Panc1 (cell line): ENCODE data around the gene CHST10. TPM values are rescaled to one million over a fixed set of nuclear protein-coding genes. Genes with fewer than 3 reads are reported as not detected.
A peak's percentile ranks its signal among the peaks of the same experiment; 100 is the strongest.
"Not testable (repeated sequence)": the region's sequence is repeated elsewhere in the genome, so short reads cannot be mapped to it uniquely, and the experiment has no call there.

ENCODE experiments used
- ATAC-seq: fragments of 200-7000 bp; cut with Tn5 transposase; 2 replicates; pipeline ENCODE4 v1.9.1; 2020; ENCODE audit warnings: mild to moderate bottlenecking, moderate library complexity
- Bru-seq: library from RNA; stranded (reverse); fragments of 400-500 nt; gene quantifications from one replicate; lab custom pipeline; 2021; lab: Mats Ljungman, UMichigan
- BruChase-seq, 2 experiments: library from RNA; stranded (reverse); fragments of 400-500 nt; gene quantifications; one replicate each; lab custom pipeline; 2021; lab: Mats Ljungman, UMichigan
- BruUV-seq: library from RNA; stranded (reverse); fragments of 400-500 nt; replicated peaks from 2 replicates; lab custom pipeline; 2021; lab: Mats Ljungman, UMichigan
- CTCF ChIA-PET: fragments of 300-600 bp; sonication (Branson Sonifier 250); formaldehyde crosslinking; loops from one replicate; lab custom pipeline; 2022; ENCODE audit warnings: antibody characterized with exemption; lab: Charles Lee
- POLR2A ChIA-PET: fragments of 300-600 bp; sonication (Branson Sonifier 250); formaldehyde crosslinking; loops from one replicate; lab custom pipeline; 2022; ENCODE audit warnings: antibody characterized with exemption; lab: Charles Lee
- DNase-seq: peaks from one replicate; pipeline ENCODE4 v3.0.0-alpha.2; 2010; ENCODE audit warnings: low read depth, low spot score
- H3K27ac ChIP-seq: 2 replicates; pipeline ENCODE4 v1.5.1; 2011; ENCODE audit warnings: mild to moderate bottlenecking, low read length, inconsistent platforms
- H3K27me3 ChIP-seq: fragments of 200-500 bp; sonication (Bioruptor generic); 2 replicates; pipeline ENCODE4 v1.6.0; 2014; ENCODE audit warnings: low read length, inconsistent platforms; ENCODE audit not compliant: control insufficient read depth, insufficient read depth
- H3K36me3 ChIP-seq: fragments of 200-500 bp; sonication (Bioruptor generic); 2 replicates; pipeline ENCODE4 v1.5.1; 2014; ENCODE audit warnings: inconsistent platforms, mild to moderate bottlenecking, low read length, moderate library complexity; ENCODE audit not compliant: control insufficient read depth, insufficient read depth
- H3K4me1 ChIP-seq: 2 replicates; pipeline ENCODE4 v1.5.1; 2011; ENCODE audit warnings: inconsistent platforms, mild to moderate bottlenecking, low read length, moderate library complexity; ENCODE audit not compliant: control insufficient read depth, insufficient read depth
- H3K4me3 ChIP-seq, 2 experiments: 2 replicates each; pipeline ENCODE4 v1.5.1; 2011 to 2012; ENCODE audit warnings: low read depth in 2 of 2, low read length in 2 of 2, mild to moderate bottlenecking in 2 of 2, inconsistent platforms in 1 of 2, moderate library complexity in 1 of 2
- H3K9me3 ChIP-seq: fragments of 200-500 bp; sonication (Bioruptor generic); 2 replicates; pipeline ENCODE4 v1.5.1; 2014; ENCODE audit warnings: low read depth, mild to moderate bottlenecking, inconsistent platforms, low read length, moderate library complexity; ENCODE audit not compliant: control insufficient read depth, insufficient read depth
- CTCF ChIP-seq: fragments of 450-650 bp; IDR thresholded peaks from 2 replicates; pipeline ENCODE4 v1.5.1; 2017; ENCODE audit warnings: mild to moderate bottlenecking
- POLR2AphosphoS5 ChIP-seq: IDR thresholded peaks from 2 replicates; pipeline ENCODE4 v1.6.1; 2012; ENCODE audit warnings: mild to moderate bottlenecking, low read depth, low read length, moderate library complexity
- REST ChIP-seq, 2 experiments: IDR thresholded peaks; 2 replicates each; pipeline ENCODE4 v1.6.1; 2011 to 2012; ENCODE audit warnings: low read depth in 2 of 2, control low read depth in 1 of 2, low read length in 1 of 2, mild to moderate bottlenecking in 1 of 2, moderate library complexity in 1 of 2; ENCODE audit not compliant: insufficient read depth in 1 of 2
- SIN3A ChIP-seq: IDR thresholded peaks from 2 replicates; pipeline ENCODE4 v1.6.1; 2012; ENCODE audit warnings: low read depth, mild to moderate bottlenecking, low read length, moderate library complexity, borderline replicate concordance; ENCODE audit not compliant: insufficient read depth
- in situ Hi-C: cut with HindIII; loops from 2 replicates; pipeline ENCODE4 v1.10.0; 2016; ENCODE audit warnings: low sequenced_read_pairs, low pct_unique_long_range_greater_than_20kb
- intact Hi-C: fragments of 100-400 bp; cut with micrococcal nuclease; formaldehyde crosslinking; loops from one replicate; pipeline ENCODE4 v1.10.0; 2022; ENCODE audit not compliant: unreplicated experiment
- long read RNA-seq: library from polyadenylated mRNA; unstranded; transcript quantifications from one replicate; pipeline ENCODE4 v2.0.0, GENCODE V29; 2021; ENCODE audit not compliant: unreplicated experiment
- polyA plus RNA-seq: library from polyadenylated mRNA; unstranded; fragments of >200 nt; gene quantifications from one replicate; pipeline ENCODE4 v1.2.1, GENCODE V29; 2012; ENCODE audit warnings: missing spikeins; ENCODE audit not compliant: insufficient read length
- total RNA-seq: library from RNA; stranded (reverse); gene quantifications from one replicate; pipeline ENCODE4 v1.2.1, GENCODE V29; 2021; ENCODE audit not compliant: unreplicated experiment

Gene CHST10
- 22.0 TPM for total RNA-seq
- polyA plus RNA-seq, result 18.4 TPM
- Bru-seq, nascent RNA, result percentile 72 among the genes with signal in this experiment
- BruChase-seq, experiment 1, labeled RNA remaining after a 2-hour chase, result percentile 71 among the genes with signal in this experiment
- percentile 63 among the genes with signal in this experiment for BruChase-seq, experiment 2, labeled RNA remaining after a 6-hour chase
- long read RNA-seq, transcript CHST10-201 (7 exons, 2,842 nt), result major isoform, 56 of 114 reads
- long read RNA-seq, partial matches to known transcripts, result 7 of 114 reads
- long read RNA-seq, other reads (novel, unspliced or antisense), result 51 of 114 reads

GRCh38 chr2:100416935-100417710 lies at the start of gene CHST10:
Gene CHST10 (minus strand): TSS chr2:100417668. CDS start chr2:100406675, 10,993 bp downstream.
- Histone ChIP-seq H3K4me1 (peaks cover 16% of the 10 kb centered on the region; the same call in 1 of the 2 replicates), H3K9me3 (no peaks in the 10 kb centered on the region), H3K27ac (peak within 1 kb of the TSS; percentile 90), H3K4me3 (peak within 1 kb of the TSS; percentile 90 to 96), H3K27me3 (no peaks in the 10 kb centered on the region), H3K36me3 (no peaks in the 10 kb centered on the region; the same call in 1 of the 2 replicates)
- DNase-seq (no peak), ATAC-seq (peak; percentile 98)
- in situ Hi-C loops (no loop called here), intact Hi-C loops (loop anchor here (2.0 kb wide), 1 partner anchor 146 kb away; the partner anchor contains the start of gene PDCL3)
- BruUV-seq, result no TSS peak
- ChIA-PET CTCF (no interaction called here), POLR2A (interaction anchor here (0.6 kb wide), 2 partner anchors 38 to 892 kb away, joined by 3 to 4 read pairs; no protein-coding TSS in a partner anchor)
- TF ChIP-seq REST (IDR thresholded peaks at IDR 0.05; ENCODE audit: insufficient read depth in 1 of 2, low read depth in 2 of 2, low read length in 1 of 2) (no peak), POLR2AphosphoS5 (peak; percentile 46; the same call in 1 of the 2 replicates)

- TF ChIP-seq REST (IDR thresholded peaks at IDR 0.05; ENCODE audit: insufficient read depth in 1 of 2, low read depth in 2 of 2, low read length in 1 of 2) (no peak), CTCF (no peak), SIN3A (no peak)
- no peak for ATAC-seq
Measured at GRCh38 chr2:100460904-100461530, 43.5 kb upstream of the CHST10 start.

GRCh38 chr2:100456357-100456756 lies 38.9 kb upstream of the CHST10 start:
- DNase-seq, CTCF ChIA-PET, H3K4me3 ChIP-seq, intact Hi-C loops, POLR2A ChIA-PET, H3K27me3 ChIP-seq, in situ Hi-C loops, H3K4me1 ChIP-seq, H3K27ac ChIP-seq, ATAC-seq, BruUV-seq, H3K36me3 ChIP-seq: not testable (repeated sequence)
- peaks cover 17% of the 10 kb centered on the region; the same call in 1 of the 2 replicates for H3K9me3 ChIP-seq

More at GRCh38 chr2:100460904-100461530, 43.5 kb upstream of the CHST10 start:
- Histone ChIP-seq H3K27me3 (no peaks in the 10 kb centered on the region; the same call in 1 of the 2 replicates), H3K4me3 (no peak overlapping the region), H3K9me3 (peaks cover 14% of the 10 kb centered on the region; the same call in 1 of the 2 replicates), H3K36me3 (no peaks in the 10 kb centered on the region), H3K4me1 (no peaks in the 10 kb centered on the region), H3K27ac (no peak overlapping the region)
- in situ Hi-C loops (no loop called here), intact Hi-C loops (no loop called here)
- no TSS peak for BruUV-seq
- DNase-seq, result no peak
- CTCF ChIA-PET, result no interaction called here
- POLR2A ChIA-PET, result no interaction called here
